ENCODE measurements around the gene CLEC4E.
"Not testable (repeated sequence)": the region's sequence is repeated elsewhere in the genome, so short reads cannot be mapped to it uniquely, and the experiment has no call there.

The CLEC4E gene

GRCh38 chr12:8508223-8508622 lies 32.5 kb downstream of the CLEC4E start:
- H3K4me3 Mint-ChIP-seq, result no peak overlapping the region
- no peaks in the 10 kb centered on the region for H3K36me3 Mint-ChIP-seq
- H3K27ac Mint-ChIP-seq, result no peak overlapping the region
- no peak for ATAC-seq
- H3K27me3 Mint-ChIP-seq, result peaks cover 59% of the 10 kb centered on the region
- H3K9me3 Mint-ChIP-seq, result peaks cover 7% of the 10 kb centered on the region
- peaks cover 17% of the 10 kb centered on the region for H3K4me1 Mint-ChIP-seq

DNA sequence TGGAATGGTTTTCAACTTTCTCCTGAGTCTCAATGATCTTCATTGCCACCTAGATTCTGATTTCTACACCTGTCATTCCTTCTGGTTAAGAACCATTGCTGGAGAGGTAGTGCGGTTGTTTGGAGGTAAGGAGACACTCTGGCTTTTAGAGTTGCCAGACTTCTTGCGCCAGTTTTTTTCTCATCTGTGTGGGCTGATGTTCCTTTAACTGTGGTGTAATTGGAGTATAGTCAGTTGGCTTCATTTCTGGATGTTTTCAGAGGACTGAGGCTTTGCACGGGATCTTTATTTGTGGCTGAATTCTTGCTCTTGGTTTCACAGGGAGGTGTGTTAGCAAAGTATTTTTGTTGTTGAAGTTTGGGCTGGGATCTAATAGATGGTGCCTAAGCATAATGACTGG lies 33.1 kb downstream of the CLEC4E start:
- peaks cover 53% of the 10 kb centered on the region for H3K27me3 Mint-ChIP-seq
- ATAC-seq, result no peak
- no peak overlapping the region for H3K27ac Mint-ChIP-seq
- H3K9me3 Mint-ChIP-seq, result peaks cover 7% of the 10 kb centered on the region
- H3K36me3 Mint-ChIP-seq, result no peaks in the 10 kb centered on the region
- H3K4me3 Mint-ChIP-seq, result no peak overlapping the region
- peaks cover 17% of the 10 kb centered on the region for H3K4me1 Mint-ChIP-seq

DNA sequence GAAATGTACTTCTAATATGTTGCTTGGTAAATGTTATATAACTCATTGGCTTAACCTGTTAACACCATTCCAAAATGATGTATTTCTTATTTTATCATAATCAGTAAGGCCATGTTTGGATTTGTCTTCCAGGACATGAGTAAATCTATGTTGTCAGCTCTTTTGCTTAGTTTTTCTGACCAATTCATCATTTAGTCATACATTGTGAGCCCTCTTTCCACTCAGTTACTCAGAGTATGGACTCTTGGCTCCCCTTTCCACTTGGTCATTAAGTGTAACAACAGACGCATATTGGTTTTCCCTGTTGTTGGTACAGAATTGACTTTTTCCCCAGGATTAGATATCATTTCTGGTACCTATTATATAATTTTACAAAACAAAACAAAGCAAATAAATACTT lies 36.4 kb downstream of the CLEC4E start:
- H3K27me3 Mint-ChIP-seq, result peaks cover 35% of the 10 kb centered on the region

DNA sequence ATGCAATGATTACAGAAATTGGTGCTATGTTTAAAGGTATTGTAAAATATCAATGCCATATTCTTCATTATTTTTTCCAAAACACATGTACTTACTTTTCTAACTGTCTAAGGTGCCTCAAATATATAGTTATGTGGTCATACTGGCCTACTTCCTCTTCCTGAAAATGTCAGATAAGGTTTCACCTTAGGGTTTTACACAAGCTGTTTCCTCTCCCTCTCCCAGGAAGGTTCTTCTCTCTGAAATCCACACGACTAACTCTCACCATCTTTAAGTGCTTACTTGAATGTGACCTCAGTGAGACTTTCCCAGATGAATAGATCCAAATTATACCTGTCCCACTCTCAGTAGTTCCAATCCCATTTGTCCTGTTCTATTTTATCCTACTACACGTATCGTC lies 39.0 kb downstream of the CLEC4E start:
- H3K27ac Mint-ChIP-seq, result no peak overlapping the region
- peaks cover 33% of the 10 kb centered on the region for H3K27me3 Mint-ChIP-seq
- no peak overlapping the region for H3K4me3 Mint-ChIP-seq
- H3K4me1 Mint-ChIP-seq, result peaks cover 7% of the 10 kb centered on the region
- H3K9me3 Mint-ChIP-seq, result peaks cover 7% of the 10 kb centered on the region
- ATAC-seq, result peak; percentile 72
- H3K36me3 Mint-ChIP-seq, result no peaks in the 10 kb centered on the region

More for the DNA sequence above, 36.4 kb downstream of the CLEC4E start:
- Mint-ChIP-seq H3K4me1 (peaks cover 17% of the 10 kb centered on the region), H3K36me3 (no peaks in the 10 kb centered on the region), H3K27ac (no peak overlapping the region), H3K4me3 (no peak overlapping the region), H3K9me3 (peaks cover 7% of the 10 kb centered on the region)
- no peak for ATAC-seq

DNA sequence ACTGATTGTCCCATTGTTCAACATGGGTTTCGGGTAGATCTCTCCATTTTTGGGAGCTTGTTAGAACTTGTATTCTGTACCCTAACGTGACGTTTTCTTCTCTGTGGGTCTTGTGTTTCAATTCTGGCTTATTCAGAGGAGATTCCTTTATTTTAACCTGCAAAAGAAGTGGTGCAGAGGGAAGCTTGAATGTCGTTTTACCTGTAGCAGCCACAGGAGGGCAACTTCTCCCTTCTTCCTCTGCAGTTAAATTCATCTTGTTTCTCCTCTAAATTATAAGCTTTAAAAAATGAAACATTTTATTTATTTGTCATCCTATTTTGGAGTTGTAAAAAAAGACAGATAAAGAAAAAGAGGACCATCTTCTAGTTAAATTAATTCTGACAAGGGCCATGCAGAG lies 41.1 kb downstream of the CLEC4E start:
- Mint-ChIP-seq H3K27ac (no peak overlapping the region), H3K9me3 (no peaks in the 10 kb centered on the region), H3K27me3 (peaks cover 53% of the 10 kb centered on the region), H3K36me3 (no peaks in the 10 kb centered on the region), H3K4me3 (no peak overlapping the region), H3K4me1 (peaks cover 7% of the 10 kb centered on the region)
- no peak for ATAC-seq

DNA sequence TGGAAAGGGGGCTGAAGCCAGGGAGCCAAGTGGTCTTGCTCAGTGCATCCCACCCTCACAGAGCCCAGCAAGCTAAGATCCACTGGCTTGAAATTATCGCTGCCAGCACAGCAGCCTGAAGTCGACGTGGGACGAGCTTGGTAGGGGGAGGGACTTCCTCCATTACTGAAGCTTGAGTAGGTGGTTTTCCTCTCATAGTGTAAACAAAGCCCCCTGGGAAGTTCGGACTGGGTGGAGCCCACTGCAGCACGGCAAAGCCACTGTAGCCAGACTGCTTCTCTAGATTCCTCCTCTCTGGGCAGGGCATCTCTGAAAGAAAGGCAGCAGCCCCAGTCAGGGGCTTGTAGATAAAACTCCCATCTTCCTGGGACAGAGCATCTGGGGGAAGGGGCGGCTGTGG lies 44.6 kb downstream of the CLEC4E start:
- H3K27ac Mint-ChIP-seq, H3K9me3 Mint-ChIP-seq, H3K36me3 Mint-ChIP-seq, H3K4me3 Mint-ChIP-seq, ATAC-seq: not testable (repeated sequence)
- Mint-ChIP-seq H3K4me1 (peaks cover 21% of the 10 kb centered on the region), H3K27me3 (peaks cover 53% of the 10 kb centered on the region)

DNA sequence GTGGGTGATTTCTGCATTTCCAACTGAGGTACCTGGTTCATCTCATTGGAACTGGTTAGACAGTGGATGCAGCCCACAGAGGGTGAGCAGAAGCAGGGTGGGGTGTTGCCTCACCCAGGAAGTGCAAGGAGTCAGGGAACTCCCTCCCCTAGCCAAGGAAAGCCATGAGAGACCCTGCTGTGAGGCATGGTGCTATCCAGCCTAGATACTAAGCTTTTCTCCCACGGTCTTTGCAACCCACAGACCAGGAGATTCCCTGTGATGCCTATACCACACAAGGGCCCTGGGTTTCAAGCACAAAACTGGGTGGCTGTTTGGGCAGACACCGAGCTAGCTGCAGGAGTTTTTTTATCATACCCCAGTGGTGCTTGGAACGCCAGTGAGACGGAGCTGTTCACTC lies 45.0 kb downstream of the CLEC4E start:
- H3K4me3 Mint-ChIP-seq, H3K9me3 Mint-ChIP-seq, H3K36me3 Mint-ChIP-seq, H3K27ac Mint-ChIP-seq, ATAC-seq: not testable (repeated sequence)
- Mint-ChIP-seq H3K4me1 (peaks cover 21% of the 10 kb centered on the region), H3K27me3 (peaks cover 53% of the 10 kb centered on the region)

DNA sequence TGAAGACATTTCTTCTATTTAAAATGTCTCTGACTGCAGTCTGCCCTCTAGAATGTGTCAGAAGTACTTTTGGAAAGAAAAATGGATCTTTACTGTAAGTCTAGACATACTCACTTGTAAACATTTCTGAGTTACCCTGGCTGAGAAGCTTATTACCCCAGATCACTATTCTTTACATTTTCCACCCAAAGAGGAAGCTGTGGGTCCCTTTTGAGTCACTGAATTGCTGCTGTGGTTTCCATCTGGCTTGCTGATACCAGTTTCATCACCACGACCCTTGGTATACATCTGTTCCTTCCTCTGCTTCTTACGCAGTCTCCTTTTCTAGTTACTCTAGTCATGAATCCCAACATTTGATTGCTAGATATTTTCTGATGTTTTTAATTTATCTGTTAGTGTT lies 47.6 kb downstream of the CLEC4E start:
- Mint-ChIP-seq H3K27ac (no peak overlapping the region), H3K36me3 (no peaks in the 10 kb centered on the region), H3K9me3 (peaks cover 3% of the 10 kb centered on the region), H3K4me1 (peaks cover 21% of the 10 kb centered on the region), H3K4me3 (no peak overlapping the region), H3K27me3 (peaks cover 51% of the 10 kb centered on the region)
- ATAC-seq, result peak; percentile 97

DNA sequence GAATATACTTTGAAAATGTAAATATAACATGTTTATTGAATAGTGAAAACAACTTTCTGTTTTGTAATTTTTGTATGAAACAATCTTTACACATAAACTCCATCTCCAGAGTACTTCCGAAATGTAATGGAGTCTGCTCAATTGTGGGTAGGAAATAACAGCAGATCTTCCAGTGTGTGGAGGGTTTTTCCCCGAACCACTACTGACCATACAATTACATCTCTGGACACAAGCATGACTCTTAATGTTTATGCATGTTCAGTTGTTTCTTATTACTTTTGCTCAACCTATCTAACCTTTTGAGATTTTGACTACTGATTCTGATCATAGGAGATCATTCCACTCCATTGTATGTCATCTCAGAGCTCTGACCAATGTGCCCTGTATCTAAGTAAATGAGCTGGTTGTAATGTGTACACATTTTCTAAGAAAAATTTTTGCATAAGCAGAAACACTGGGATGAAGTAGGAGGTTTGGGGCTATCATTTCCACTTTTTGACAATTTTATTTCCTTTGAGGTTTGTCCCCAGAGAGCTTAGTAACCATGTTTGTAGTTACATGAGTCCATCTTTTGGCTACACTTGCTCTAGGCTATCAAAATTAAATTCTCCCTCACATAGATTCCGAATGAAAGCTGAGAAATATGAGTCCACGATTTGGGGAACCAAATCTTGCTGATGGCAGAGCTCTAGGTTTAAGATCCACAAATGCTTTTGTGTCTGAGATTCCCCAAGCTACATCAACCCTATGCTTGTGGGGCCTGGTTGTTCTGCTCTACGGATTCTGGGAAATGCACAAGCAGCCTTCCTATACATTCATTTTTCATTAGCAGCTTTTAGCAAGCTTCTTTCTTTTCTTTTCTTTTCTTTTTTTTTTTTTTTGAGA lies 48.8 kb downstream of the CLEC4E start:
- Mint-ChIP-seq H3K27me3 (peaks cover 50% of the 10 kb centered on the region), H3K4me3 (no peak overlapping the region), H3K4me1 (peaks cover 21% of the 10 kb centered on the region)

More for the DNA sequence above, 48.8 kb downstream of the CLEC4E start:
- ATAC-seq, result no peak
- Mint-ChIP-seq H3K27ac (no peak overlapping the region), H3K36me3 (no peaks in the 10 kb centered on the region), H3K9me3 (peaks cover 3% of the 10 kb centered on the region)
